ENCODE measurements around the gene CDH22. TPM values are rescaled to one million over a fixed set of nuclear protein-coding genes. Genes with fewer than 3 reads are reported as not detected.

Gene CDH22
- total RNA-seq, 4 donors from 2014 or later: 0.11 to 2.3 (median 0.76) TPM

DNA sequence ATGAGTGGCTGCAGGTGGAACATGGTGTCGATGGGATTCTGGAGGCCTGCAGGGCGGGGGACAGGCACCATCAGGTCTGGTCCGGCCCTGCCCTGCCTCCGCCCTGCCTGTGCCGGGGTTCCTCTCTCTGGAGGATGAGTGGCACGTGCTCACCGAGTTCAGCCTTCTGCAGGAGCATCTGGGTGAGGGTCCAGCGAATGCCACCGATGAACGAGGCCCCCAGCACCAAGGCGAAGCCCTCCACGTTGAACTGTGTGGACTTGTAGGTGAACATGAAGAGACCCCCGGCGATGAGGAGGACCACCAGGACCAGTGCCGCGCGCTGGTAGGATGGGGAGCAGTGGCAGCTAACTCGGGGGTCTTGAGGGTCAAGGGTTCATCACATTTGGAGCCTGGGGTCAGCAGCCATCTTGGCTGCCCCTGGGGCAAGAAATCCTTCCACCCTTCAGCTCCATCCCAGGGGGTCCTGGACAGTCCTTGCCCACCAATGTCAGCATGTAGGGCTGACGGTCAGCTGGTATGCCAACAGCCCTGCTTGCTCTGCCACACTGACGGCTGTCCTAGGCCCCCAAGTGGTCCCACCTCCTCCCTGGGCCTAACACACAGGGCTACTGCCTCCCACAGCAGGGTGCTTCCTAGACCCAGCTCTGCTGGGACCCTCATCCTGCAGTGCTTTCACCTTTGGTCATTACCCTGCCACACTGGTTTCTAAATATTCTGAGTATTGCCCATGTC lies 46.8 kb upstream of the CDH22 start:
- intact Hi-C loops (cut with DNase I): no loop called here
- Histone ChIP-seq H3K36me3 (peaks cover 0 to 82% (median 5%) of the 10 kb centered on the region in 3 donors), H3K27ac (no peak overlapping the region), H3K4me1 (peaks cover 9 to 41% (median 22%) of the 10 kb centered on the region in 3 donors), H3K27me3 (no peaks in the 10 kb centered on the region), H3K4me3 (no peak overlapping the region), H3K9me3 (no peaks in the 10 kb centered on the region)
- WGBS, 2 donors: 67 to 82% methylated on average over 1 to 4 of the region's 20 CpGs
- no peak for DNase-seq
- TF ChIP-seq CTCF (IDR thresholded peaks at IDR 0.05) (no peak), POLR2A (IDR thresholded peaks at IDR 0.05) (no peak)

DNA sequence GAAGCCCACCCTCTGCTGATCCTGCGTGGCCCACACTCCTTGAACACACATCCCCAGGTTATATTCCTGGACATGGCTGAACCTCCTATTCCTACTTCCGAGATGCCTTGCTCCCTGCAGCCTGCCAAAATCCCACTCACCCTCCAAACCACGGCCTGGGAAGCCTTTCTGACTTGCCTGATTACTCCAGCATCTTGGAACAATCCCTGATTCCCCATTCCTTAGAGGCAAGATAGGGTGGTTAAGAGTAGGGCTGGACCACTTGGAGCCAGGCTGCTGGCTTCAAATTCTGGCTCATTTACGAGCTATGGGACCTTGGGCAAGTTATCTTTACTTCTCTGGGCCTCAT lies 45.9 kb upstream of the CDH22 start:
- 64 to 85% methylated on average over 2 to 4 of the region's 4 CpGs for WGBS, 2 donors
- Histone ChIP-seq H3K36me3 (peaks cover 0 to 88% (median 5%) of the 10 kb centered on the region in 3 donors), H3K27ac (no peak overlapping the region), H3K27me3 (no peaks in the 10 kb centered on the region), H3K4me1 (peaks cover 9 to 40% (median 16%) of the 10 kb centered on the region in 3 donors), H3K9me3 (no peaks in the 10 kb centered on the region), H3K4me3 (no peak overlapping the region)
- no peak for TF ChIP-seq POLR2A (IDR thresholded peaks at IDR 0.05)
- TF ChIP-seq CTCF (IDR thresholded peaks at IDR 0.05): no peak
- no peak for DNase-seq
- intact Hi-C loops (cut with DNase I): no loop called here

DNA sequence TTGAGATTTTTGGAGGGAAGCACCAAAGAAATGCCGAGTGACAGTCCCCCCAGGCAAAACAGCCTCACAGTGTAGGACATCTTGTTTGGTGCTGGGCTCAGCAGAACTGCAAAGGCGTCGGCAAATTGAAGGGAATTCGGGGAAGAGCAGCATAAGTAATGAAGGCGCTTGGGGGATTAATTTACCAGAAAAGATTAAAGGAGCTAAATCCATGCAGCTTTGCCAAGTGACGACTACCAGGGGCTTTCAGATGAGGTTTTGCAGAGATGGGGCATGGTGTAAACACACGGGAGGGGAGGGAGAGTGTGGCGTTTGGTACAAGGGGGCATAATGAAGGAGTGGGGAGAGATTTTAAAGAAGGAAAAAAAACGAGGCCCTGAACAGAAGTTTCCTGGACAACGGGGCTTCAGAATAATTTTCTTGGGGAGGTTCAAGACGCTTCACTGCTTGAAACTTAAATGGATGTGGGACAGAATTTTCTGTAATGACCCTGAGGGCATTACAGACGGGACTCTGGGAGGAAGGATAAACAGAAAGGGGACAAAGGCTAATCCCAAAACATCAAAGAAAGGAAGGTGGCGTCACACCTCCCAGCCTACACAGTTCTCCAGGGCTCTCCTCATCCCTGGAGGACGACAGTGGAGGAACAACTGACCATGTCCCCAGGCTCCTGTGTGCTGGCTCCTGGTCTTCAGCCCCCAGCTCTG lies 45.4 kb upstream of the CDH22 start:
- Histone ChIP-seq H3K36me3 (peaks cover 0 to 82% (median 5%) of the 10 kb centered on the region in 3 donors), H3K9me3 (no peaks in the 10 kb centered on the region), H3K27me3 (no peaks in the 10 kb centered on the region), H3K4me3 (no peak overlapping the region), H3K27ac (no peak overlapping the region), H3K4me1 (peaks cover 9 to 40% (median 16%) of the 10 kb centered on the region in 3 donors)
- no peak for TF ChIP-seq CTCF (IDR thresholded peaks at IDR 0.05)
- no peak for TF ChIP-seq POLR2A (IDR thresholded peaks at IDR 0.05)
- intact Hi-C loops (cut with DNase I): no loop called here
- DNase-seq: no peak
- WGBS, 2 donors: 63 to 71% methylated on average over 14 of the region's 14 CpGs

- intact Hi-C loops (cut with DNase I): no loop called here
- no peak for DNase-seq
- no peaks in the 10 kb centered on the region for H3K9me3 ChIP-seq
- peaks cover 7 to 35% (median 20%) of the 10 kb centered on the region in 3 donors for H3K4me1 ChIP-seq
- no peak overlapping the region for H3K27ac ChIP-seq
- H3K36me3 ChIP-seq: peaks cover 0 to 79% (median 5%) of the 10 kb centered on the region in 3 donors
- H3K27me3 ChIP-seq: no peaks in the 10 kb centered on the region
- TF ChIP-seq CTCF (IDR thresholded peaks at IDR 0.05) (no peak), POLR2A (IDR thresholded peaks at IDR 0.05) (no peak)
- no peak overlapping the region for H3K4me3 ChIP-seq
- 86 to 90% methylated on average over 18 of the region's 18 CpGs for WGBS, 2 donors
Measured at GRCh38 chr20:46352370-46352938, 44.2 kb upstream of the CDH22 start.

All from esophagus squamous epithelium (tissue), 5 donors.